Measurements from ENCODE around the gene TIE1.

The TIE1 gene

DNA sequence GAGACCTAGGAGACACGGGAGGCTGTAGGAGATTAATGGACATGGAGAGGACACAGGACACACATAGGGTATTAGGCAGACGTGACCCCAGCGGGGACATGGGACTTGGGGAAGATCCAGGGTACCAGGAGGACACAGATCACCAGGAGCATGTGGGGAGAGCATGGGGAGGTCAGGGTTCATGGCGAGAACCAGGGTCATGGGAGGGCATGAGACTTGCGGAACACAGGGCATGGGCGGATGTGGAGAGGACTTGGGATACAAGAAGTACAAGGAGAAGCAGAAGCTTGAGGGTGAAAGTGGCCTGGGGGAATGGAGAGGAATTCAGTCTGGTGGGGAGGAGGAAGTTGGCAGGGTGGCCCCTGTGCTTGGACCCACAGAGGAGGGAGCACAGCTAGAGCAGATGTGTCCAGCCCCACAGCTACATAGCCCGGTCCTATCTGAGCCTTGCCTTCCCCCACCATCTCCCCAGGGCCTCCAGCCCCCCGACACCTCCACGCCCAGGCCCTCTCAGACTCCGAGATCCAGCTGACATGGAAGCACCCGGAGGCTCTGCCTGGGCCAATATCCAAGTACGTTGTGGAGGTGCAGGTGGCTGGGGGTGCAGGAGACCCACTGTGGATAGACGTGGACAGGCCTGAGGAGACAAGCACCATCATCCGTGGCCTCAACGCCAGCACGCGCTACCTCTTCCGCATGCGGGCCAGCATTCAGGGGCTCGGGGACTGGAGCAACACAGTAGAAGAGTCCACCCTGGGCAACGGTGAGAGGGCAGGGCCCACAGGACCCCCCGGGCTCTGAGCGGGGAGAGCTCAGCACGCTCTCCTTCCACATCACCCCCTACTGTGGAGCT is 12.1 kb downstream of the TIE1 start:
- DNase-seq (ENCODE audit: low read depth), result no peak

GRCh38 chr1:43313771-43314170 is 13.0 kb downstream of the TIE1 start:
- no peak for DNase-seq (ENCODE audit: low read depth)

- DNase-seq (ENCODE audit: low read depth), result no peak
Measured at GRCh38 chr1:43314233-43314632, 13.5 kb downstream of the TIE1 start.

- no peak for DNase-seq (ENCODE audit: low read depth)
Measured at GRCh38 chr1:43315481-43315880, 14.7 kb downstream of the TIE1 start.

DNA sequence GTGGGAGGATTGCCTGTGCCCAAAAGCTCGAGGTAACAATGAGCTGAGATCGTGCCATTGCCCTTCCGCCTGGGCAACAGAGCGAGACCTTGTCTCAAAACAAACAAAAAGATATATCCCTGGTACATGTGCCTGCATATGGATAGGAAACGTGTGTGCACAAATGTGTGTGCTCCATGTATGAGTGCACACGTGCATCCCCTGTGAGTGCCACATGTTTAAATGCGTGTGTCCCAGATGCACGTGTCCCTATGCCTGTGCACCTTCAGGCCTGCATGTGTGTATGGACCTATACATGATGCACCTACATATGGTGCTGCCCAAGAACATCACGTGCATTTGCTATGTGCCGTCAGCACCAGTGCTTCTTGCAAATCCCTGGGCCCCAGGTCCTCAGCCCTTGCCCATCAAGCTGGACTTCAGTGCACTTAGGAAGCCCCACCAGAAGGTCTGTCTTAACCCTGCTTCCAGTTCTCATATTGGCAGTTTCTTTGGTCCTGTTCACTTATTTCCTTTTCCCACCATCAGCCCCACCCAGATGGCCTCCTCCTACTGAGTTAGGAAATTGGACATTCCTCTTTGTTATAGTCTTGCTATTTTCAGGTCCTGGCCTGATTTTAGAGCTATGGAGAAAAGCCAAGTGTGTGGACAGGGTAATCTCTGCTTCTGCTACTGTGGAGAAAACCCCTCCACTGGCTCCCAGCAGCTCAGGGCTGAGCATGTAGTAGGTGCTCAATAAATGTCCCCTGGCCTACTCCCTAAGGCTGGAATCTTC is 15.4 kb downstream of the TIE1 start:
- no peak for DNase-seq (ENCODE audit: low read depth)

GRCh38 chr1:43316738-43317520 is 16.1 kb downstream of the TIE1 start:
- no peak for DNase-seq (ENCODE audit: low read depth)

DNA sequence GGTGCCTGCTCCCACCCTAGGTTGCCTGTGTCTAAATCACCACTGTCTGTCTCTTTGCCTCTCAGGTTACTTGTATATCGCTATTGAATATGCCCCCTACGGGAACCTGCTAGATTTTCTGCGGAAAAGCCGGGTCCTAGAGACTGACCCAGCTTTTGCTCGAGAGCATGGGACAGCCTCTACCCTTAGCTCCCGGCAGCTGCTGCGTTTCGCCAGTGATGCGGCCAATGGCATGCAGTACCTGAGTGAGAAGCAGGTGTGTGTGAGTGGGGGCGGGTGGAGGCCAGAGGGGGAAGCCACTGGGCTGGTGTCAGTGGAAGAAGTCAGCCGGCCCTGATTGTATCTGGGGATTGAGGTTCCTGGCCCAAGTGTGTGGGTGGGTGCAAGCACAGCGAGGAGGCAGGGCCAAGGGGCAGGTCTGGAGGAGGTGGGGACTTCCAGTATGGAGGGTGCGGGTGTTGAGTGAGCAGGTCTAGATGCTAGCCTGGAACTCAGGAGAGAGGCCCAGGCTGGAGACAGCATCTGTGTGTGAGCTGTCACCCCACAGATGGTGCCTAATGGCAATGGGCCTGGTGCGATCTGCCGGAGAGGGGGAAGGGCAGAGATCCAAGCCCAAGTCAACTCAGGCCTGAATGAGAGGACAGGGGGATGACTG is 17.2 kb downstream of the TIE1 start:
- no peak for DNase-seq (ENCODE audit: low read depth)

DNA sequence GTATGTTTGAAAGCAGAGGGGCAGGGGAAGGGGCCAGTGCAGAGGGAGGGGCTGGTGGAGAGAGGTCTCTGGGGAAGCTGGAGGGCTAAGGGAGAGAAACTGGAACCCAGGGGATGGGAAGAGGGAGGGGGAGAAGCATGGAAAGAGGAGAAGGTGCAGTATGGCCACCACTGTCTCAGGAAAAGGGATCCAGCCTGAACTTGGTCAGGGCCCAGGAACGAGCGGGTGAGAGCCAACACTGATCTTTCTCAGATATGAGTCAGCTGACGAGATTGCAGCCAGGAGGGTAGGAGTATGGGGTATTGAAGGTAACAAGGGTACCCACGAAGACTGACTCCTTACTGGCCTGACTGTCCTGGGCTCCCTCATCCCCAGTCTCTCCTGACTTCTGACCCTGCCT is 18.0 kb downstream of the TIE1 start:
- DNase-seq (ENCODE audit: low read depth), result no peak

GRCh38 chr1:43319288-43319687 is 18.5 kb downstream of the TIE1 start:
- DNase-seq (ENCODE audit: low read depth), result no peak

- no peak for DNase-seq (ENCODE audit: low read depth)
Measured at GRCh38 chr1:43319766-43320165, 19.0 kb downstream of the TIE1 start.

DNA sequence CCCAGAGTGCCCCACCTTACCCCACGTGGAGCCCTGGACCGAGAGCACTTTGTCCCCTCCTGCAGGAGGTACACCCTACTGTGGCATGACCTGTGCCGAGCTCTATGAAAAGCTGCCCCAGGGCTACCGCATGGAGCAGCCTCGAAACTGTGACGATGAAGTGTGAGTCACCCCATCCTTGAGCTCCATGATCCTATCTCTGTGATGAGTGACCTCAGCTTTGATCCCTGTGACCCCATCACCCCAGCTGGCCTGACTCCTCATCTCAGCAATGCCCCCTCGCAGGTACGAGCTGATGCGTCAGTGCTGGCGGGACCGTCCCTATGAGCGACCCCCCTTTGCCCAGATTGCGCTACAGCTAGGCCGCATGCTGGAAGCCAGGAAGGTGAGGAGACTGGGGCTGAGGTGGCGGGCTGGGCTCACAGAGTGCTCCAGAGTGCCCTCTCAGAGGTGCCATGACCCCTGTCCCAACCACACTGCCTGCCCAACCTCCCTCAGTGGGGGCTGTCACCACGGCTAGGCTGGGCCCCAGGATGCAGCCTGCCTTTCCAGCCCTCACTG is 20.6 kb downstream of the TIE1 start:
- DNase-seq (ENCODE audit: low read depth), result no peak

- DNase-seq (ENCODE audit: low read depth), result no peak
Measured at GRCh38 chr1:43322506-43322905, 21.7 kb downstream of the TIE1 start.

DNA sequence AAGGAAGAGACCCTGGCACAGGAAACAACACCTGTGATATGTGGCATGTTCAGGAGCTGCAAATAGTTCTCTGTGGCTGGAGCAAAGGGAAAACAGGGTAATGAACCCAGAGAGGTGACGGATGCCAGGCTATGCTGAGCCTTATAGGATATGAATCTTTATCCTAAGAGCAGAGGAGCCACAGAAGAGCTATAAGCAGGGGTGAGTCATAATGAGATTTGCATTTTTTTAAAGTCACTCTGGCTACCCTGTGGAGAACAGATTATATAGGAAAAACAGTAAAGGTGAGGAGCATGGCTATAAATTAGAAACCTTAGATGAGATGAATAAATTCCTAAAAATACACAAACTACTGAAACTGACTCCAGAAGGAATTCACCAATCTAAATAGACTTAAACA is 24.0 kb downstream of the TIE1 start:
- no peak for DNase-seq (ENCODE audit: low read depth)

DNA sequence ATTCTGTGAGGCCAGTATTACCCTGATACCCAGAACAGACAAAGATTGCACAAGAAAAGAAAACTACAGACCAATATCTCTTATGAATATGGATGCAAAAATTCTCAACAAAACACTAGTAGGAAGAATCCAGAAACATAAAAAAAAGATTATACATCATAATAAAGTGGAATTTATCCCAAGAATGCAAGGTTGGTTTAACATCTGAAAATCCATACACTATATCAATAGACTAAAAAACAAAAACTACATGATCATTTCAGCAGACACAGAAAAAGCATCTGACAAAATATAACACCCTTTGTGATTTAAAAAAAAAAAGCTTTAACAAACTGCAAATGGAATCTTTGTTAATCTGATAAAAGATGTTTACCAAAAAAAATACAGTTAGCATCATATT is 24.6 kb downstream of the TIE1 start:
- DNase-seq (ENCODE audit: low read depth), result no peak

GRCh38 chr1:43327549-43328292 is 26.9 kb downstream of the TIE1 start:
- DNase-seq (ENCODE audit: low read depth), result no peak

- peak; percentile 32 for DNase-seq (ENCODE audit: low read depth)
Measured at GRCh38 chr1:43329995-43330751, 29.4 kb downstream of the TIE1 start.

- DNase-seq (ENCODE audit: low read depth), result no peak
Measured at GRCh38 chr1:43331688-43332087, 30.9 kb downstream of the TIE1 start.

GRCh38 chr1:43334453-43335205 is 33.8 kb downstream of the TIE1 start:
- no peak for DNase-seq (ENCODE audit: low read depth)

GRCh38 chr1:43337588-43337987 is 36.8 kb downstream of the TIE1 start, which contains the start of gene MPL:
Gene MPL, plus strand, starts transcription at chr1:43337818. Its CDS starts 31 bp downstream, at chr1:43337849.
- DNase-seq (ENCODE audit: low read depth), result no peak

Measured in activated T-helper 9 cell treated with anti-CD3 and anti-CD28 coated beads, Interleukin-2, amount 50 U/mL, for 16 hours (primary cell).